HL-60 (cell line): Measurements from ENCODE around the gene ABCB10.
"Not testable (repeated sequence)": the region's sequence is repeated elsewhere in the genome, so short reads cannot be mapped to it uniquely, and the experiment has no call there.

Source experiments
- DNase-seq, 2 experiments: peaks; one replicate each; pipeline ENCODE4 v3.0.0-alpha.2; 2010 to 2020; ENCODE audit warnings: low read depth in 1 of 2, low spot score in 1 of 2
- H3K27ac ChIP-seq: fragments of 250-450 bp; sonication (Bioruptor Pico); replicated peaks from 2 replicates; pipeline ENCODE4 v1.5.1; 2020; ENCODE audit warnings: mild to moderate bottlenecking, moderate library complexity
- H3K27me3 ChIP-seq: fragments of 250-450 bp; sonication (Bioruptor Pico); 2 replicates; pipeline ENCODE4 v1.5.1; 2021; ENCODE audit warnings: mild to moderate bottlenecking, moderate library complexity; ENCODE audit not compliant: insufficient read depth, poor library complexity, severe bottlenecking
- H3K4me3 ChIP-seq: replicated peaks from 2 replicates; pipeline ENCODE4 v1.5.1; 2011; ENCODE audit warnings: mild to moderate bottlenecking, control low read depth, low read length; ENCODE audit not compliant: insufficient read depth
- GABPA ChIP-seq: IDR thresholded peaks from 2 replicates; pipeline ENCODE4 v1.6.1; 2012; ENCODE audit warnings: low read depth
- POLR2AphosphoS5 ChIP-seq: IDR thresholded peaks from 2 replicates; pipeline ENCODE4 v1.6.1; 2012; ENCODE audit warnings: low read depth
- SPI1 ChIP-seq: IDR thresholded peaks from 2 replicates; pipeline ENCODE4 v1.6.1; 2012; ENCODE audit warnings: low read depth, mild to moderate bottlenecking, borderline replicate concordance
- TF ChIP-seq, protein P1 (sequence below): IDR thresholded peaks from one replicate; pipeline ENCODE4 v1.5.1; 2011; ENCODE audit warnings: low read length, control low read depth, inconsistent platforms; ENCODE audit not compliant: insufficient read depth
- TF ChIP-seq, protein P2 (sequence below): IDR thresholded peaks from 2 replicates; pipeline ENCODE4 v1.6.1; 2012; ENCODE audit warnings: low read depth; ENCODE audit not compliant: insufficient replicate concordance

The ABCB10 gene

DNA sequence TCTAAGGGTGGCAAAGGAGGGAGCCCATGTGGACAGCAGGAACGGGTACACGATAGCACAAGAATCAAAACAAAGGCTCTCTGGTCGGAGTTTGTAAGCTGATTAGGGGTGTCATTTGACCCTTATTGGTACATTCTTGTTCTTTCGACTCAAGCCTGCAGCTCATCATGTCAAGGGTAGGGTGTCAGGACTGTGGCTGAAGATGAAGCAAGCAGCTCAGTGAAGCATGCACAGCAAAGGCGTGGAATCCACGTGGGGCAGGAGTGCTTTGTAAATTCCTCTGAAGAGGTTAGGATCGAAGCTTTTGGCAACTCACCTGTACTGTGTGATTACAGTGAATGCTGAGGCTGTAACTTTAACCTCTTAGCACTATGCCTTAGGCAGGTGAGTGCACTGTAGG lies 4.7 kb upstream of the ABCB10 start:
- H3K4me3 ChIP-seq = no peak overlapping the region
- no peak for DNase-seq
- H3K27me3 ChIP-seq = no peaks in the 10 kb centered on the region
- H3K27ac ChIP-seq = no peak overlapping the region
- TF ChIP-seq POLR2AphosphoS5 (no peak), SPI1 (no peak), GABPA (no peak)
- TF ChIP-seq, protein P1, sequence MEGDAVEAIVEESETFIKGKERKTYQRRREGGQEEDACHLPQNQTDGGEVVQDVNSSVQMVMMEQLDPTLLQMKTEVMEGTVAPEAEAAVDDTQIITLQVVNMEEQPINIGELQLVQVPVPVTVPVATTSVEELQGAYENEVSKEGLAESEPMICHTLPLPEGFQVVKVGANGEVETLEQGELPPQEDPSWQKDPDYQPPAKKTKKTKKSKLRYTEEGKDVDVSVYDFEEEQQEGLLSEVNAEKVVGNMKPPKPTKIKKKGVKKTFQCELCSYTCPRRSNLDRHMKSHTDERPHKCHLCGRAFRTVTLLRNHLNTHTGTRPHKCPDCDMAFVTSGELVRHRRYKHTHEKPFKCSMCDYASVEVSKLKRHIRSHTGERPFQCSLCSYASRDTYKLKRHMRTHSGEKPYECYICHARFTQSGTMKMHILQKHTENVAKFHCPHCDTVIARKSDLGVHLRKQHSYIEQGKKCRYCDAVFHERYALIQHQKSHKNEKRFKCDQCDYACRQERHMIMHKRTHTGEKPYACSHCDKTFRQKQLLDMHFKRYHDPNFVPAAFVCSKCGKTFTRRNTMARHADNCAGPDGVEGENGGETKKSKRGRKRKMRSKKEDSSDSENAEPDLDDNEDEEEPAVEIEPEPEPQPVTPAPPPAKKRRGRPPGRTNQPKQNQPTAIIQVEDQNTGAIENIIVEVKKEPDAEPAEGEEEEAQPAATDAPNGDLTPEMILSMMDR = no peak
- TF ChIP-seq, protein P2, sequence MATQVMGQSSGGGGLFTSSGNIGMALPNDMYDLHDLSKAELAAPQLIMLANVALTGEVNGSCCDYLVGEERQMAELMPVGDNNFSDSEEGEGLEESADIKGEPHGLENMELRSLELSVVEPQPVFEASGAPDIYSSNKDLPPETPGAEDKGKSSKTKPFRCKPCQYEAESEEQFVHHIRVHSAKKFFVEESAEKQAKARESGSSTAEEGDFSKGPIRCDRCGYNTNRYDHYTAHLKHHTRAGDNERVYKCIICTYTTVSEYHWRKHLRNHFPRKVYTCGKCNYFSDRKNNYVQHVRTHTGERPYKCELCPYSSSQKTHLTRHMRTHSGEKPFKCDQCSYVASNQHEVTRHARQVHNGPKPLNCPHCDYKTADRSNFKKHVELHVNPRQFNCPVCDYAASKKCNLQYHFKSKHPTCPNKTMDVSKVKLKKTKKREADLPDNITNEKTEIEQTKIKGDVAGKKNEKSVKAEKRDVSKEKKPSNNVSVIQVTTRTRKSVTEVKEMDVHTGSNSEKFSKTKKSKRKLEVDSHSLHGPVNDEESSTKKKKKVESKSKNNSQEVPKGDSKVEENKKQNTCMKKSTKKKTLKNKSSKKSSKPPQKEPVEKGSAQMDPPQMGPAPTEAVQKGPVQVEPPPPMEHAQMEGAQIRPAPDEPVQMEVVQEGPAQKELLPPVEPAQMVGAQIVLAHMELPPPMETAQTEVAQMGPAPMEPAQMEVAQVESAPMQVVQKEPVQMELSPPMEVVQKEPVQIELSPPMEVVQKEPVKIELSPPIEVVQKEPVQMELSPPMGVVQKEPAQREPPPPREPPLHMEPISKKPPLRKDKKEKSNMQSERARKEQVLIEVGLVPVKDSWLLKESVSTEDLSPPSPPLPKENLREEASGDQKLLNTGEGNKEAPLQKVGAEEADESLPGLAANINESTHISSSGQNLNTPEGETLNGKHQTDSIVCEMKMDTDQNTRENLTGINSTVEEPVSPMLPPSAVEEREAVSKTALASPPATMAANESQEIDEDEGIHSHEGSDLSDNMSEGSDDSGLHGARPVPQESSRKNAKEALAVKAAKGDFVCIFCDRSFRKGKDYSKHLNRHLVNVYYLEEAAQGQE = no peak

DNA sequence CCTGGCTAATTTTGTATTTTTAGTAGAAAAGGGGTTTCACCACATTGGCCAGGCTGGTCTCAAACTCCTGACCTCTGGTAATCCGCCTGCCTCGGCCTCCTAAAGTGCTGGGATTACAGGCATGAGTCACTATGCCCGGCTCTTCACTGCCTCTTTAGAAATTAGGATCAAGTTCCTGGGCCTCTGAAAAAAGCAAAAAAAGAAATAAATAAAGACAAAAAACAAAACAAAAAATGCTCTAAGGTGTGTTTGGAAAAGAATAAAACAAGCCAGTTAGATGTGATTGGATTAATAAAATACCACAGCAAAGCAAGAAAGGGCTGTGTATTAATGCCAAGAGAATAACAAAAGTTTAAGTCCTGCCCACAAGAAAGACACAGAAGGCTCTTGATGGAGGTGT lies 4.2 kb upstream of the ABCB10 start:
- H3K4me3 ChIP-seq = no peak overlapping the region
- DNase-seq = no peak
- no peak overlapping the region for H3K27ac ChIP-seq
- no peaks in the 10 kb centered on the region for H3K27me3 ChIP-seq
- TF ChIP-seq, protein P2 = no peak
- TF ChIP-seq GABPA = no peak
- TF ChIP-seq, protein P1 = no peak
- no peak for TF ChIP-seq SPI1
- TF ChIP-seq POLR2AphosphoS5 = no peak

DNA sequence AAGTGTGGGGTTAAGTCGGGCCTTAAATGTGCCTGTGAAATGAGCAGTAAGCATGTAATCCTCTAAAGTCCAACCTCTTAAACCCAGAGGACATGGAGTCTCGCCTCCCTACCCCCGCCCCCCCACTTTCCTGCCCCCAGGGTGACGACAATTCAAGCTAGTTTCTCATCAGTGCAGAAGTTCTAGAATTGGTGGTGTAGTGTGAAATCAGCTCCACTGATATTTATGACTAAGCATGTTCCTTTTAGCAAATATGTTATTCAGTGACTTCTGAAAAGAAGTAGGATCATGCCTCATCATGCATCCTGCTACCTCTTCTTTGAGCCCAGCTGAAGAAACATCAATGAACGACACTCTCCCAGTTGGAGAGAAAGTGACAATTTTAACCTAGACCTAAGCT lies 2.6 kb upstream of the ABCB10 start:
- no peak overlapping the region for H3K27ac ChIP-seq
- no peak for TF ChIP-seq GABPA
- no peak for TF ChIP-seq POLR2AphosphoS5
- TF ChIP-seq, protein P2 = no peak
- TF ChIP-seq, protein P1 = no peak
- TF ChIP-seq SPI1 = no peak
- no peak for DNase-seq
- no peaks in the 10 kb centered on the region for H3K27me3 ChIP-seq
- no peak overlapping the region for H3K4me3 ChIP-seq

DNA sequence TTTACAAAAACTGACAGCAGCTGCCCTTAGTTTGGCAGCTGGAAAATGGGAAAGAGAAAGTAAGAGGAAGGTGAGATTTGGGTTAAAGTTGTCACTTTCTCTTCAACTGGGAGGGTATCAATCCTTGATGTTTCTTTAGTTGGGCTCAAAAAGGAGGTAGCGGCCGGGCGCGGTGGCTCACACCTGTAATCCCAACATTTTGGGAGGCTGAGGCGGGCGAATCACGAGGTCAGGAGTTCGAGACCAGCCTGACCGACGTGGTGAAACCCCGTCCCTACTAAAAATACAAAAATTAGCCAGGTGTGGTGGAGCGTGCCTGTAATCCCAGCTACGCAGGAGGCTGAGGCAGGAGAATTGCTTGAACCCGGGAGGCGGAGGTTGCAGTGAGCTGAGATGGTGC lies 1.6 kb upstream of the ABCB10 start:
- H3K27me3 ChIP-seq, H3K4me3 ChIP-seq, H3K27ac ChIP-seq, DNase-seq: not testable (repeated sequence)

DNA sequence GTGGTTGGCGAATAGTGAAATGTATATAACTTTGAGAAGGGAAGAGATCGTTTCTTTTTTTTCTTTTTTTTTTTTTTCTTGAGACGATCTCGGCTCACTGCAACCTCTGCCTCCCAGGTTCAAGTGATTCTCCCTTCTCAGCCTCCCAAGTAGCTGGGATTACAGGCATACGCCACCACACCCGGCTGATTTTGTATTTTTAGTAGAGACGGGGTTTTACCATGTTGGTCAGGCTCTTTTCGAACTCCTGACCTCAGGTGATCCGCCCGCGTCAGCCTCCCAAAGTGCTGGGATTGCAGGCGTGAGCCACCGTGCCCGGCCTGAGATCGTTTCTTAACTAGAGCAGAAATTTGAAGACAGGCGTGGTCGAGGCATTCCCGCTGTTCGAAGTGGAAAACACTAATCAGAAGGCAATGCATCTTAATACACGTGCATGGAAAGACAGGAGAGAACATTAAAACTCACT lies 862 bp upstream of the ABCB10 start:
- peak overlapping the region; percentile 57 for H3K4me3 ChIP-seq
- not testable (repeated sequence) for H3K27me3 ChIP-seq
- peak overlapping the region; percentile 62 for H3K27ac ChIP-seq
- DNase-seq = peak in 1 of 2 experiments; percentile 21
